A549 (cell line): ENCODE measurements around the gene R3HDML.

Experiments used
- FOXS1 ChIP-seq: fragments of 250-450 bp; sonication (Bioruptor Pico); IDR thresholded peaks from 2 replicates; pipeline ENCODE4 v1.5.0; 2020; ENCODE audit warnings: mild to moderate bottlenecking, moderate library complexity
- POLR2A ChIP-seq: IDR thresholded peaks from 2 replicates; pipeline ENCODE4 v1.6.1; 2012; ENCODE audit warnings: mild to moderate bottlenecking, low read length
- TF ChIP-seq, protein P1 (sequence below): fragments of >200 bp; sonication (Bioruptor Twin); formaldehyde crosslinking; IDR thresholded peaks from 3 replicates; pipeline ENCODE4 v1.5.1; 2016

DNA sequence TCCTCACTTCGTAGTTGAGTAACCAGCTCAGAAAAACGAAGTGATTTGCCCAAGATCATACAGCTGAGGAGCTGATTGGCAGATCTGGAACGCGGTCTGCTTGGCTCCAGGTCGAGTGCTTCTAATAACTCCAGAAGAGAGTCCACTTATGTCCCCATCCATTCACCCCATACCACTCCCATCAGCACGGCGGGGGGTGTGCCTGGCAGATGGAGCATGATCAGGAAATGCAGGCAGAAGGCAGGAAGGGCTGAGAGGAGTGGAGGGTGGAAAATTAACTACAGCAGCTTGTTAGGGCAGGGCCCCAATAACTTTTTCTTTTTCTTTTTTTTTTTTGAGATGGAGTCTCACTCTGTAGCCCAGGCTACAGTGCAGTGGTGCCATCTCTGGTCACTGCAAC, 40.8 kb upstream of the R3HDML start:
- TF ChIP-seq POLR2A = no peak
- TF ChIP-seq, protein P1, sequence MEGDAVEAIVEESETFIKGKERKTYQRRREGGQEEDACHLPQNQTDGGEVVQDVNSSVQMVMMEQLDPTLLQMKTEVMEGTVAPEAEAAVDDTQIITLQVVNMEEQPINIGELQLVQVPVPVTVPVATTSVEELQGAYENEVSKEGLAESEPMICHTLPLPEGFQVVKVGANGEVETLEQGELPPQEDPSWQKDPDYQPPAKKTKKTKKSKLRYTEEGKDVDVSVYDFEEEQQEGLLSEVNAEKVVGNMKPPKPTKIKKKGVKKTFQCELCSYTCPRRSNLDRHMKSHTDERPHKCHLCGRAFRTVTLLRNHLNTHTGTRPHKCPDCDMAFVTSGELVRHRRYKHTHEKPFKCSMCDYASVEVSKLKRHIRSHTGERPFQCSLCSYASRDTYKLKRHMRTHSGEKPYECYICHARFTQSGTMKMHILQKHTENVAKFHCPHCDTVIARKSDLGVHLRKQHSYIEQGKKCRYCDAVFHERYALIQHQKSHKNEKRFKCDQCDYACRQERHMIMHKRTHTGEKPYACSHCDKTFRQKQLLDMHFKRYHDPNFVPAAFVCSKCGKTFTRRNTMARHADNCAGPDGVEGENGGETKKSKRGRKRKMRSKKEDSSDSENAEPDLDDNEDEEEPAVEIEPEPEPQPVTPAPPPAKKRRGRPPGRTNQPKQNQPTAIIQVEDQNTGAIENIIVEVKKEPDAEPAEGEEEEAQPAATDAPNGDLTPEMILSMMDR = no peak
- TF ChIP-seq FOXS1 = no peak
